Right forelimb (tissue), 1 donor: ENCODE data around the gene NOP56.

ENCODE experiments used
- DNase-seq: peaks from one replicate; pipeline ENCODE4 v3.0.0-alpha.2; 2018

Gene NOP56

GRCh38 chr20:2706688-2707352, 54.4 kb downstream of the NOP56 start:
- DNase-seq, result peak; percentile 18

- DNase-seq, result peak; percentile 11
Measured at GRCh38 chr20:2707353-2708072, 55.1 kb downstream of the NOP56 start.
